Mammary epithelial cell (primary cell): ENCODE measurements around the gene LGR6.

Experiments
- EZH2 ChIP-seq: IDR thresholded peaks from 2 replicates; pipeline ENCODE4 v1.6.1; 2012; ENCODE audit warnings: low read length, inconsistent platforms, borderline replicate concordance
- TF ChIP-seq, protein P1 (sequence below), 2 donors: IDR thresholded peaks in 1 of 2; conservative IDR thresholded peaks in 1 of 2; 2 replicates each; pipeline ENCODE4 v1.5.1; 2011 to 2012; ENCODE audit warnings: inconsistent platforms in 2 of 2, low read length in 2 of 2, mild to moderate bottlenecking in 2 of 2, control low read depth in 1 of 2, low read depth in 1 of 2; ENCODE audit not compliant: insufficient read depth in 1 of 2; ENCODE audit errors: extremely low read depth in 1 of 2

DNA sequence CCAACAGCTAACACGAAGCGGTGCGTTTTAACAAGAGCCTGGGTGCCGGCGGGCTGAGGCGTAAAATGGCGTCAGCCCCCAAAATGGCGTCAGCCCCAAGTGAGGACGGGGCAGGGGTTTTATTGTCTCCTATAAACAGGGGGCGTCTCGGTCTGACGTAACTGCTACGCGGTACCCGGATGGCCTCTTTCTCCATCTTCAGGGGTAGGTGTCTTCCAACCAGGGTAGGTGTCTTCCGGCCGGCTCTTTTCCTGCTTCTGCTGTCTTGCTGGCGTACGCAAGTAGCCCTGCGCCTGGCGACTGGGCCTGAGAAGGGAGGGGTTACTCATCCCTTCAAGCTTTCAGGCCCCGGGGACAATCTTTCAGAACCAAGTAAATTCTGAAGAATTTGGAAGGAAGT lies 45.3 kb downstream of the LGR6 start:
- TF ChIP-seq EZH2 = no peak
- TF ChIP-seq, protein P1, sequence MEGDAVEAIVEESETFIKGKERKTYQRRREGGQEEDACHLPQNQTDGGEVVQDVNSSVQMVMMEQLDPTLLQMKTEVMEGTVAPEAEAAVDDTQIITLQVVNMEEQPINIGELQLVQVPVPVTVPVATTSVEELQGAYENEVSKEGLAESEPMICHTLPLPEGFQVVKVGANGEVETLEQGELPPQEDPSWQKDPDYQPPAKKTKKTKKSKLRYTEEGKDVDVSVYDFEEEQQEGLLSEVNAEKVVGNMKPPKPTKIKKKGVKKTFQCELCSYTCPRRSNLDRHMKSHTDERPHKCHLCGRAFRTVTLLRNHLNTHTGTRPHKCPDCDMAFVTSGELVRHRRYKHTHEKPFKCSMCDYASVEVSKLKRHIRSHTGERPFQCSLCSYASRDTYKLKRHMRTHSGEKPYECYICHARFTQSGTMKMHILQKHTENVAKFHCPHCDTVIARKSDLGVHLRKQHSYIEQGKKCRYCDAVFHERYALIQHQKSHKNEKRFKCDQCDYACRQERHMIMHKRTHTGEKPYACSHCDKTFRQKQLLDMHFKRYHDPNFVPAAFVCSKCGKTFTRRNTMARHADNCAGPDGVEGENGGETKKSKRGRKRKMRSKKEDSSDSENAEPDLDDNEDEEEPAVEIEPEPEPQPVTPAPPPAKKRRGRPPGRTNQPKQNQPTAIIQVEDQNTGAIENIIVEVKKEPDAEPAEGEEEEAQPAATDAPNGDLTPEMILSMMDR (conservative IDR thresholded peaks at IDR 0.05 in 1 of 2, IDR thresholded peaks at IDR 0.05 in 1 of 2; ENCODE audit: extremely low read depth in 1 of 2, insufficient read depth in 1 of 2, low read depth in 1 of 2, low read length in 2 of 2) = no peak
